ENCODE results near the gene MMP21. TPM values are rescaled to one million over a fixed set of nuclear protein-coding genes. Genes with fewer than 3 reads are reported as not detected.

The MMP21 gene, protein sequence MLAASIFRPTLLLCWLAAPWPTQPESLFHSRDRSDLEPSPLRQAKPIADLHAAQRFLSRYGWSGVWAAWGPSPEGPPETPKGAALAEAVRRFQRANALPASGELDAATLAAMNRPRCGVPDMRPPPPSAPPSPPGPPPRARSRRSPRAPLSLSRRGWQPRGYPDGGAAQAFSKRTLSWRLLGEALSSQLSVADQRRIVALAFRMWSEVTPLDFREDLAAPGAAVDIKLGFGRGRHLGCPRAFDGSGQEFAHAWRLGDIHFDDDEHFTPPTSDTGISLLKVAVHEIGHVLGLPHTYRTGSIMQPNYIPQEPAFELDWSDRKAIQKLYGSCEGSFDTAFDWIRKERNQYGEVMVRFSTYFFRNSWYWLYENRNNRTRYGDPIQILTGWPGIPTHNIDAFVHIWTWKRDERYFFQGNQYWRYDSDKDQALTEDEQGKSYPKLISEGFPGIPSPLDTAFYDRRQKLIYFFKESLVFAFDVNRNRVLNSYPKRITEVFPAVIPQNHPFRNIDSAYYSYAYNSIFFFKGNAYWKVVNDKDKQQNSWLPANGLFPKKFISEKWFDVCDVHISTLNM
- under 1 TPM in 1 of 2 donors, not detected in 1; 0.14 TPM for total RNA-seq

DNA sequence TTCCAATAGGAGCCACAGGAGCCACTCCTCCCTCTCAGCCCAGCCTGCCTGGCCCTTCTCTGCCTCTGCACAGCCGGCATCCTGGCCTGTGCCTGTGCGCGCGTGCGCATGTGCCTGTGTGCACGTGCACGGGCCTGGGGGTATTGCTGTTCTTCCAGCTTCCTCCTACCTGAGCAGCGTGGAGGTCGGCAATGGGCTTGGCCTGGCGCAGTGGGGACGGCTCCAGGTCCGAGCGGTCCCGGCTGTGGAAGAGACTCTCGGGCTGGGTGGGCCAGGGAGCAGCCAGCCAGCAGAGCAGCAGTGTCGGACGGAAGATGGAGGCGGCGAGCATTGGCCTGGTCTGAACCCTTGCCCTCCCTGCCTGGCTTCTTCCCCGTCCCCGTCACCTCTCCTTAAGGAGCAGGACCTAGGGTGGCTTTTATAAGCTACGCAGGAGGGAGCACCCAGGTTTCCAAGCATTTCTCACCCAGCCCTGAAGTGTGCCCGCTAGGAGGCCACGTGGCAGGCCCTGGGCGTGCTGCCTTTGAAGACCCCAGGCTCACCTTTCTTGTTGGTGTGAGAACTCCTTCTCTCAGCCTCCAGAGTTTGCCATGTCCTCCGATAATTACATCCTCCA is at the start of gene MMP21:
TSS of gene MMP21 (minus strand) at position 331 of the 616 bp plus-strand sequence. CDS start at position 331, 0 bp downstream.
- ATAC-seq (peak; percentile 4 to 37), DNase-seq (ENCODE audit: low spot score) (no peak)
- Mint-ChIP-seq H3K4me1 (ENCODE audit: low read depth in 2 of 2) (no peaks in the 10 kb centered on the region), H3K27me3 (peaks cover 8 to 11% of the 10 kb centered on the region in 2 donors), H3K36me3 (no peaks in the 10 kb centered on the region), H3K4me3 (no peak within 1 kb of the TSS), H3K27ac (no peak within 1 kb of the TSS), H3K9me3 (no peaks in the 10 kb centered on the region)

DNA sequence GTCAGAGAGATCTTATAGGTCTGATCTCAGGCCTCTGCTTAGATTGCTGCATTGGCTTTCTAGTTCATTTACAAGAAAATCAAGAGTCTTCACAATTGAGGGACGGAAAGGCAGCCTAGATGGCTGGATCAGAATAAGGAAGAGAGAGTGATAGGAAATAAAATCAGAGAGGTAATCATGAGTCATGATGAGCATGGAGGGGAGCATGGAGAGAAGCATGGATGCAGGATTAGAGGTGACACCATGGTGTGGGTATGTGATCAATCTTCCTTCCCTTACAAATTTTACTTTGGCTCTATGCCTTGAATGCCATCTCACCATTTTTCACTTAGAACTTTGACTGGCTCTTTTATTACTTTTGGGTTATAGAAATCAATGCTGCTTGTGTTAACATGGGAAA is 49.1 kb upstream of the MMP21 start:
- DNase-seq (ENCODE audit: low spot score) (no peak), ATAC-seq (no peak)
- Mint-ChIP-seq H3K4me1 (ENCODE audit: low read depth in 2 of 2) (peaks cover 38 to 42% of the 10 kb centered on the region in 2 donors), H3K27me3 (no peaks in the 10 kb centered on the region), H3K4me3 (no peak overlapping the region), H3K9me3 (no peaks in the 10 kb centered on the region), H3K27ac (no peak overlapping the region), H3K36me3 (peaks cover 27% of the 10 kb centered on the region)

DNA sequence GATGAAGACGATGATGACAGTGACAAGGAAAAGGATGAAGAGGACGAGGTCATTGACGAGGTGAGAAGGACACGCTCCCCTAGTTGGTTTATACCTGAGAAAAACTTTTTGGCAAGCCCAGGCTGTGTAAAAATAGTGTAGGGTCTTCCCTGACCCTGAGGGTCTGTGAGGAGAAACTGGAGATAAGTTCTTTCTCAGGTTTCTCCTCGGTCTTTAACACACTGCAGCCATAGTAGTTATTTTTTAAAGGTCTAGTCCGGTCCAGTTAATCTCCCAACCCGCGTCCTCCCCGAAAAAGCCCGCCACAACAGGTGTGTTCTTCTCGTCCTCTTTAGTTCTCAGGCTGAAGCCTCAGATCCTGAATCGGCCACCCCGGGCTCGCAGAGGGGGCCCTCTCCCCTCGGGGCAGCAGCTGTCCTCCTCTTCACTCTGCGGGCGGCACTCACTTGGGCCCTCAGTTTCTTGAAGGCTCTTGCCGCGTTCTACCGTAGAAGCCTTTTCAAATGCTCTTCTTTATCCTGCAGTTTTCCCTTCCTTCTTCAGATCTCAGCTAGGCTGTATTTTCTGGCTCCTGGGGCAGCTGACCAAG is 48.1 kb upstream of the MMP21 start:
- ATAC-seq (no peak), DNase-seq (ENCODE audit: low spot score) (no peak)

DNA sequence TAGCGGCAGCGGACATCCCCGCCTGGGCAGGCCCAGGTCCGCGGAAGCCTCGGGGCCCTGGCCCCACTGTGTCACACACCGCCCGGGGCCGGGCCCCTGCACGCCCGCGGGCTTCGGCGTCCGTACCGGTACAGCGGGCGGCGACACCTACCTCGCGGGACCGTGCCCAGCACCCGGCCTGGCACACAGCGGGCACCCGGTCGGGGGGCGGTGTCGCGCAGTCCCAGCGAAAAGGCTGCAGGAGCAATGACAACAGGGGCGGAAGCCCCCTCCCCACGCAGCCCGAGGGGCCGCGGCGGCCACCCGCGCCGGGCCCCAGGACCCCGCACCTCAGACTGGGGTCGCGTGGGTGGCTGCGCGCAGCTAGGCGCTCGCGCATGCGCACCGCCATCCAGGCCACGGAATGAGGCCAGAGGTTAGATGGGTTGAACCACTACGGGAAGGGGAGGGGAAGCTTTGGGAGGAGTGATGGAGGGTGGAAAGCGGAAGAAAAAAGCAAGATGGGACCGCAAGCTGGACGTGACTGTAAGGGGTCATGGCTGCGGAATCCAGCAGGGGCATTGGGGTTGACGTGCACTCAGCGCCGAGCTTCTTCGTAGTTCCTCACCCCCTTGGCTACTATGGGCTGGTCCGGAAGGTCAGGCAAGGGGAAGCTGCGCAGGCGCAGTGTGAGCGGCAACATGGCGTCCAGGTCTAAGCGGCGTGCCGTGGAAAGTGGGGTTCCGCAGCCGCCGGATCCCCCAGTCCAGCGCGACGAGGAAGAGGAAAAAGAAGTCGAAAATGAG is 47.4 kb upstream of the MMP21 start, which contains the start of the genes BCCIP and UROS:
TSS of gene BCCIP (plus strand) at position 669 of the 785 bp plus-strand sequence. CDS start at position 681, 12 bp downstream.
TSS of gene UROS (minus strand) at position 381 of the 785 bp plus-strand sequence. CDS start 6,759 bp downstream, outside the sequence.
- DNase-seq (ENCODE audit: low spot score): peak; percentile 92
- Mint-ChIP-seq H3K27me3 (no peaks in the 10 kb centered on the region), H3K9me3 (no peaks in the 10 kb centered on the region), H3K4me3 (peak within 1 kb of the TSS; percentile 45), H3K27ac (peak within 1 kb of the TSS in 1 of 2 donors; percentile 84), H3K4me1 (ENCODE audit: low read depth in 2 of 2) (peaks cover 28 to 37% of the 10 kb centered on the region in 2 donors), H3K36me3 (peaks cover 16% of the 10 kb centered on the region)
- peak; percentile 94 for ATAC-seq

More for the DNA sequence above, 48.1 kb upstream of the MMP21 start:
- Mint-ChIP-seq H3K4me3 (no peak overlapping the region), H3K27ac (no peak overlapping the region), H3K9me3 (no peaks in the 10 kb centered on the region), H3K4me1 (ENCODE audit: low read depth in 2 of 2) (peaks cover 32 to 42% of the 10 kb centered on the region in 2 donors), H3K27me3 (no peaks in the 10 kb centered on the region), H3K36me3 (peaks cover 21% of the 10 kb centered on the region)

DNA sequence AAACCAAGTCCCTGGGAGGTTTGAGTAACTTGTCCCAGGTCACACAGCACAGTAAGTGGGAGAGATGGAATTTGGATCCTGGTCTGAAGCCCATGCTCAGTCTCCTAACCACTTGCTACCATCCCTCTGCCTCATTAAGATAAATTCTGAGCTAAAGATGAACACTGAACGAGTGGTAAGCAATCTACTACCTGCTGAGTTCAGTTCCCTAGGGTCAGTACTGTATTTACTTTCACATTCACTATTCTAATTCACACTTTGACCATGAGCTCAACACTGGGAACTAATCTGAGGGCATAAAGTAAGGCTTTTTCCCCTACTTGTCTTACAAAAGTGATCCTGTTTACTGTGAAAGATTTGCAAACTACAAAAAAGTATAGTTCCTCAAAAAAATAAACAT is 45.1 kb upstream of the MMP21 start:
- Mint-ChIP-seq H3K27me3 (no peaks in the 10 kb centered on the region), H3K4me1 (ENCODE audit: low read depth in 2 of 2) (peaks cover 20 to 21% of the 10 kb centered on the region in 2 donors), H3K9me3 (no peaks in the 10 kb centered on the region), H3K27ac (peak overlapping the region in 1 of 2 donors; percentile 84), H3K4me3 (peak overlapping the region; percentile 45), H3K36me3 (no peaks in the 10 kb centered on the region)
- no peak for ATAC-seq
- no peak for DNase-seq (ENCODE audit: low spot score)

DNA sequence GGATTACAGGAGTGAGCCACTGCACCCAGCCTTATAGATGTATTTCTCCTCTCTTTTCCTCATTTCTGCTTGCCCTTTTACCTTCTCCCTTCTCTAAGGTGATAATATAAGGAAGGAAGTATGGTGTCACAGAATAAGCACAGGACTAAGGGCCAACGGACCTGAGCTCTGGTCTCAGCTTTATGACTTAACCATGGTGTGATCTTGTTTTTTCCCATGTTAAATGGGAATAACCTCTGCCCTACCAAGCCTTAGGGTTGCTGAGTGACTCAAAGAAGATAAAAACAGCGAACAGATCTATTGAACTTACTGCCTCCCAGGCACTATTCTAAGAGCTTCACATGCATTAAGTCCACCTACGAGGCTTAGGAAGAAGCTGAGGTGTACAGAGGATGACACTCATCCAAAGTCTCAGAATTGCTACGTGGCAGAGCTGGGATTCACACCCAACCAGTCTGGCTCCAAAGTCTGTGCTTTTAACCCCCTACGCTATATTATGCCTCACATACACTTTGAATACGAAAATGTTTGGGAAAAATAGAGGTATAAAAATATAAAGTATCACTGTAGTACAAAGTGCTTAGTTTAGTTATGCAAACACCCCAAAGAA is 41.8 kb upstream of the MMP21 start:
- Mint-ChIP-seq H3K9me3 (no peaks in the 10 kb centered on the region), H3K27ac (no peak overlapping the region)

DNA sequence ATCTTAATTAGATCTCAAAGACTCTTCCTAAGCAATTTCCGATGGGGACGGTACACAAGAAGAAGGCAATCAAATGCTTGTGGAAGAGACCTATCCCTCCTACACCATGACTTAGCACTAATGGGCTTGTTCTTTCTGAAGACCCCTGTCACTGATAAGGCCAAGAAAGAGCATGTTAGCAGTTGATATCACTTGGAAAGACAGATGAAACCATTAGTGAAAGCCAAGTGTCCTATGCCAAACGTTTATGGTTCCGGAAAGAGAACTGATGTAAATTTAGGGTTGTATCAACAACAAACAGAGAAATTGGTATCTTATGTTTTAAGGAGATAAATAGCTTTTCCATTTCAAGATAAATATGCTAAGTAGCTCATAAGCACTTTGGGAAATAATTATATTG is 40.9 kb upstream of the MMP21 start:
- Mint-ChIP-seq H3K9me3 (no peaks in the 10 kb centered on the region), H3K36me3 (peaks cover 12% of the 10 kb centered on the region), H3K27me3 (no peaks in the 10 kb centered on the region), H3K4me3 (no peak overlapping the region), H3K27ac (no peak overlapping the region), H3K4me1 (ENCODE audit: low read depth in 2 of 2) (peaks cover 13 to 17% of the 10 kb centered on the region in 2 donors)
- DNase-seq (ENCODE audit: low spot score) (no peak), ATAC-seq (no peak)

More for the DNA sequence above, 41.8 kb upstream of the MMP21 start:
- Mint-ChIP-seq H3K36me3 (peaks cover 12% of the 10 kb centered on the region), H3K4me3 (no peak overlapping the region), H3K4me1 (ENCODE audit: low read depth in 2 of 2) (peaks cover 19 to 20% of the 10 kb centered on the region in 2 donors), H3K27me3 (no peaks in the 10 kb centered on the region)
- no peak for DNase-seq (ENCODE audit: low spot score)
- ATAC-seq: no peak

DNA sequence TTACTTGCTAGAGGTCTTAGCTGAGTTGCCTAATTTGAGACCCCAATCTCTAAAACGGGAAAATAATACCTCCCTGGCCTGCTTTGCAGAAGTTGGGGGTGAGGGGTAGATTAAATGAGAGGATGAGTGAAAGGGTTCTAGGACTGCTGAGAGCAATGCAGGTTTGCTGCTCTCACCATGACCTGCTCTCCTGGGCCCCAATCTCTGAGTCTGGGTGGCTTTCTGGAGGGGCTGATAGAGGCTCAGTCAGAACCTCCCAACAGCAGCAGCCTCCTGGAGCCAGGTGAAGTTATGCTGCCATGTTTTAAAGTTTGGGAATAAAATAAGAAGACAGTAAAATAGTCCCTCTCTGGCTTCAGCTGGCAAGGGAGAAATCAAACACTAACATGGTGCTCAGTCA is 40.1 kb upstream of the MMP21 start:
- ATAC-seq (no peak), DNase-seq (ENCODE audit: low spot score) (no peak)
- H3K9me3 Mint-ChIP-seq: no peaks in the 10 kb centered on the region
- peaks cover 5 to 10% of the 10 kb centered on the region in 2 donors for H3K4me1 Mint-ChIP-seq (ENCODE audit: low read depth in 2 of 2)
- H3K27me3 Mint-ChIP-seq: no peaks in the 10 kb centered on the region
- no peak overlapping the region for H3K27ac Mint-ChIP-seq
- peaks cover 12% of the 10 kb centered on the region for H3K36me3 Mint-ChIP-seq
- H3K4me3 Mint-ChIP-seq: no peak overlapping the region

DNA sequence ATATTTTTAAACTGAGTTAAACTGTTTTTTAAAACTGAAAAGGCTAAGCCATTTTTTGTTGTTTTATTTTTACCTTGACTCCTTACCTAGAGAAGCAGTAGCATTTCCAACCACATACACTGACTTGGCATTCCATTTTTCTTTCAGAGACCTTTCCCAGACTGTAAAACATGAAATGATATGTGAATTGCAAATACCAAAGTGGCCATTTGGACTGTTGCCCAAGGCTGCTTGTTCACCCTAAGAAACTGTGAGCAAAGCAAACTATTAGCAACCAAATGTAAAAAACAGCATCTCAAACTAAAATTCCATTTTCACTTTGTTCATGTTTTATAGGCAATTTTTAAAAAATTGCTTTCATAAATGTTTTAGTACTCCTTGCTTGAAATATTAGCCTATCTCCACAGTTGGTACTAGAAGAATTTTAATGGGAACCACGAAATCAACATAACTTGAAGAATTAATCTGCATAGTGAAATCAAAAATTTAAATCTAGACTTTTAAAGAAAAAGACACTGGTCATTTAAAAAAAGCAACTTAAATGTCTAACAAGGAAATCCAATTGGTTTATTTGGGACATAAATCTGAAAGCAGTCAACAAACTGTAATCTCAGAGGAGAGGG is 36.6 kb upstream of the MMP21 start:
- H3K4me3 Mint-ChIP-seq: no peak overlapping the region
- ATAC-seq (no peak), DNase-seq (ENCODE audit: low spot score) (no peak)
- no peaks in the 10 kb centered on the region for H3K9me3 Mint-ChIP-seq
- no peak overlapping the region for H3K27ac Mint-ChIP-seq
- H3K36me3 Mint-ChIP-seq: peaks cover 15% of the 10 kb centered on the region
- H3K4me1 Mint-ChIP-seq (ENCODE audit: low read depth in 2 of 2): peaks cover 6 to 16% of the 10 kb centered on the region in 2 donors
- H3K27me3 Mint-ChIP-seq: no peaks in the 10 kb centered on the region

DNA sequence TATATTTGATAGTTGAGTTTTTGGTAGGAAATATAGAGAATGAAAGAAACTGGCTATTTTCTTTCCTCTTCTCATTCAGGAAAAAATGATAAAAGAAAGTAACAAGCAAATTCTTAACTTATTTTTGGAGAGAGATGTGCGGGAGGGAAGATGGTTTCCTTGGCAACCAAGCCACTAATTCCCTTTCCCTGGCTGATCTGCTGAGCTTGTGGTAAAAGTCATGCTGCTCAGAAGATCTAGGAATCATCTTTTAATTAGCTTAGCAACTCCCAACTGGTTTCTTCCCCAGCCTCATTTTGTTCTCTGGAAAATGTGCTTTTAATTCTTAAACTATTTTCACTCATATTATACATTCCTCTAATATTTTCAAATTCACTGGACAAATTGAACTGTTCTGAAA is 35.6 kb upstream of the MMP21 start:
- Mint-ChIP-seq H3K4me3 (no peak overlapping the region), H3K27ac (no peak overlapping the region), H3K4me1 (ENCODE audit: low read depth in 2 of 2) (peaks cover 6 to 16% of the 10 kb centered on the region in 2 donors), H3K36me3 (peaks cover 17% of the 10 kb centered on the region), H3K9me3 (no peaks in the 10 kb centered on the region), H3K27me3 (no peaks in the 10 kb centered on the region)
- ATAC-seq: no peak
- no peak for DNase-seq (ENCODE audit: low spot score)

DNA sequence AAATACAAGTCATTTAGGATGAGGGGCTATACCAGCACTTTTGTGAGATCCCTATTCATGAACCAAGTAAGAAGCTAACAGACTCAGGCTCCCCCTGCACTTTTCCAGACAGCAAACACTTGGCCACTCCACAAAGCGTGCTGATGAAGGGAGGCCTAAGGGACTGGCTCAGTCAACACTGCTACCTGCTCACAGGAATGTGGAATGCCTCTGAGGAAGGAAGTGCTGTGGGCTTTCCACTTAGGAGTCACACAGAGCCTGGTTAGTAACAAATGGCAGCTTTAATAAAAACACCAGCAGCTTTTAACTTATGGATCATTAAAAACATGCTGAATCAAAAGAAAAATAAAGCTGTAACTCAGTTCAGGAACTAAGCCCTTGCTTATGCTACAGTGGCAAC is 32.4 kb upstream of the MMP21 start:
- H3K9me3 Mint-ChIP-seq: no peaks in the 10 kb centered on the region

DNA sequence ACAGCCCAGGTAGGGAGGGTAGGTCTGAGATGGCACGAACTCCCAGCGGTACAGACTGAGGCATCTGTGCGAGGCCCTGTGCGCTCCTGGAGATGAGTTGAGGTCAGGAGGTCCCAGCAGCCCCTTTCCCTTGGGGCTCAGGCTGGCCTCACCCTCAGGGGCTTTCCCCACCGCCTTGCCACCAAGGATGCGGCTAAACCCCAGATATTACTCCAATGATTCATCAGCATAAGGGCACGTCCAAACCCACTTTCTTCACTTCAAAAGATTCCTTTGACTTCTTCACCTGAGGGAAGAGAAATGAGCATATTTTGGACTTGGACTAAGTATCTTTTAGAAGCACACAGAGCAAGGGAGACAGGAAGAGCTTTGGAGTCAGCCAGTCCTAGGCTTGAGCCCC is 27.1 kb upstream of the MMP21 start:
- Mint-ChIP-seq H3K4me3 (no peak overlapping the region), H3K36me3 (peaks cover 5% of the 10 kb centered on the region), H3K27ac (no peak overlapping the region), H3K27me3 (no peaks in the 10 kb centered on the region), H3K9me3 (no peaks in the 10 kb centered on the region), H3K4me1 (ENCODE audit: low read depth in 2 of 2) (peaks cover 4 to 6% of the 10 kb centered on the region in 2 donors)
- ATAC-seq (no peak), DNase-seq (ENCODE audit: low spot score) (no peak)

More for the DNA sequence above, 32.4 kb upstream of the MMP21 start:
- Mint-ChIP-seq H3K36me3 (peaks cover 5% of the 10 kb centered on the region), H3K4me3 (no peak overlapping the region), H3K27me3 (no peaks in the 10 kb centered on the region), H3K4me1 (ENCODE audit: low read depth in 2 of 2) (peaks cover 6 to 16% of the 10 kb centered on the region in 2 donors), H3K27ac (peak overlapping the region in 1 of 2 donors; percentile 30)
- ATAC-seq: no peak
- no peak for DNase-seq (ENCODE audit: low spot score)
